ENCODE data around the gene SFMBT2.

Gene SFMBT2

DNA sequence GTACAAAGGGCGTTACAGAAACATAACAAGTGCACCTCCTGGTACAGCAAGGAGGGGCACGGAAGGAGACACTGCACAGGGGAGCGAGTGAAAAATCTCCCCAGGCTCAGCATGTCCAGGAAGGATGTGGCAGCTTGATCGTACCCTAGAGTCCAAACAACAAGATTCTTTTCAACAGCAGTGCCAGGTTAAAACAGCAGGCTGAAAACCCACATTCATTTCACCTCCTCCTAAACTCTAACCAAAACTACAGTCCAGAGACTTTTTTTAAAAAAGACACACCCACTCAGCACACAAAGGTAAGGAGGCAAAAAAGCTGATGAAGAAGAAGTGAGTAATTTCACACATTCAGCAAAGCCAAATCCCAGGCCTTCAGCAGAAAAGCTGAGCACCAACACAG lies 138.8 kb downstream of the SFMBT2 start:
- no peaks in the 10 kb centered on the region for H3K27me3 ChIP-seq (ENCODE audit: insufficient read depth, low read length)
- H3K4ac ChIP-seq (ENCODE audit: low read depth, low read length), result no peak overlapping the region
- no peak overlapping the region for H3K18ac ChIP-seq (ENCODE audit: low read length)
- no peak overlapping the region for H4K12ac ChIP-seq (ENCODE audit: low read depth, low read length)
- H2BK120ac ChIP-seq (ENCODE audit: insufficient read depth, low read length, poor library complexity), result no peak overlapping the region
- H2AK5ac ChIP-seq (ENCODE audit: low read length), result no peak overlapping the region
- no peak overlapping the region for H4K8ac ChIP-seq (ENCODE audit: low read depth, low read length)
- H2AFZ ChIP-seq (ENCODE audit: insufficient read depth, low read length, poor library complexity), result no peak overlapping the region
- no peak overlapping the region for H2BK12ac ChIP-seq (ENCODE audit: low read length)
- no peaks in the 10 kb centered on the region for H3K79me1 ChIP-seq (ENCODE audit: low read length)
- WGBS (ENCODE audit: extremely low coverage, insufficient coverage, insufficient read length), result no CpG with 5 or more reads among the region's 4 CpGs
- H3K4me2 ChIP-seq (ENCODE audit: low read length), result no peak overlapping the region
- no peak overlapping the region for H3K14ac ChIP-seq (ENCODE audit: low read length)
- no peak overlapping the region for H3K23ac ChIP-seq (ENCODE audit: low read length)
- H3K9me3 ChIP-seq (ENCODE audit: insufficient read depth, low read depth, low read length), result no peaks in the 10 kb centered on the region
- no peaks in the 10 kb centered on the region for H3K4me1 ChIP-seq (ENCODE audit: control insufficient read depth in 1 of 2, insufficient read depth in 2 of 2, low read length in 2 of 2)
- H3K79me2 ChIP-seq (ENCODE audit: control insufficient read depth, insufficient read depth, low read length, poor library complexity), result no peaks in the 10 kb centered on the region
- H3K4me3 ChIP-seq (ENCODE audit: low read depth, low read length), result no peak overlapping the region
- no peak overlapping the region for H3K9ac ChIP-seq (ENCODE audit: low read length)
- no peak overlapping the region for H3K27ac ChIP-seq (ENCODE audit: low read depth, low read length)
- H3K36me3 ChIP-seq (ENCODE audit: control insufficient read depth in 1 of 2, insufficient read depth in 2 of 2, low read length in 2 of 2), result no peaks in the 10 kb centered on the region
- DNase-seq, result no peak
- H4K91ac ChIP-seq (ENCODE audit: low read depth, low read length), result no peak overlapping the region
- H2BK5ac ChIP-seq (ENCODE audit: low read depth, low read length, poor library complexity), result no peak overlapping the region

DNA sequence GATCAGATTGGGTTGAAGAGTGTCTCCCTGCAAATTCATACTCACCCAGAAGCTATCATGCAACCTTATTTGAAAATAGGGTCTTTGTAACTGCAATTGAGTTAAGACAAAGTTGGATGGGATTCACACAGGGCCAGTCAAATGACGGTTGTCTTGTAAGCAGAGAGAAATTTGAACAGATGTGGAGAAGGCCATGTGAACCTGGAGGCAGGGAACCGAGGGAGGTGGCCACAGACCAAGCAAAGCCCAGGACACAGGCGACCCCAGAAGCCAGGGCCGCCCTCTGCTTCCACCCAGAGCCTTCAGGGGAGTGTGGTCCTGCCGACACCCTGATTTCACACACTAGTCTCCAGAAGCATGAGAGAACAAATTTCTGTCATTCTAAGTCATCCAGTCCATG lies 140.8 kb downstream of the SFMBT2 start:
- no peak overlapping the region for H3K14ac ChIP-seq (ENCODE audit: low read length)

DNA sequence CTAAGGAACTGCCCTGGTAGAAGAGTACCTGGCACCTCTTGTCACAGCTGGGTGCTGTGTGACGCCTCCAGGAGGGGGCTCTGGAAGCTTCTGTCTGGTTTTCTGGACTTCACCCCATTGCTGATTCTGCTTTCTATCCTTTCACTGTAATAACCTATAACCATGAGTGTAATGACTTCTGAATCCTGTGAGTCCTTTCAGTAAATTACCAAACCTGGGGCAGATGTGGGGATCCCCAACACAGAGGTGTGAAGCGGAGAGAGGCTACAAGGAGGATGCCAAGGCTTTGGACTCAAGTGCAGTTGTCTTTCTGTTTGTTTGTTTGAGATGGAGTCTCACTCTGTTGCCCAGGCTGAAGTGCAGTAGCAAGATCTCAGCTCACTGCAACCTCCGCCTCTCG lies 143.7 kb downstream of the SFMBT2 start:
- H3K18ac ChIP-seq (ENCODE audit: low read length), result no peak overlapping the region
- H3K9me3 ChIP-seq (ENCODE audit: insufficient read depth, low read depth, low read length), result no peaks in the 10 kb centered on the region
- no peak overlapping the region for H3K4ac ChIP-seq (ENCODE audit: low read depth, low read length)
- H3K4me1 ChIP-seq (ENCODE audit: control insufficient read depth in 1 of 2, insufficient read depth in 2 of 2, low read length in 2 of 2), result no peaks in the 10 kb centered on the region
- no peak overlapping the region for H3K9ac ChIP-seq (ENCODE audit: low read length)
- H3K23ac ChIP-seq (ENCODE audit: low read length), result no peak overlapping the region
- no peaks in the 10 kb centered on the region for H3K36me3 ChIP-seq (ENCODE audit: control insufficient read depth in 1 of 2, insufficient read depth in 2 of 2, low read length in 2 of 2)
- H2BK12ac ChIP-seq (ENCODE audit: low read length), result no peak overlapping the region
- H4K8ac ChIP-seq (ENCODE audit: low read depth, low read length), result no peak overlapping the region
- no peak for DNase-seq
- no peaks in the 10 kb centered on the region for H3K27me3 ChIP-seq (ENCODE audit: insufficient read depth, low read length)
- H4K91ac ChIP-seq (ENCODE audit: low read depth, low read length), result no peak overlapping the region
- no peak overlapping the region for H3K14ac ChIP-seq (ENCODE audit: low read length)
- H2AFZ ChIP-seq (ENCODE audit: insufficient read depth, low read length, poor library complexity), result no peak overlapping the region
- no peak overlapping the region for H2BK5ac ChIP-seq (ENCODE audit: low read depth, low read length, poor library complexity)
- H2AK5ac ChIP-seq (ENCODE audit: low read length), result no peak overlapping the region
- no peak overlapping the region for H3K4me2 ChIP-seq (ENCODE audit: low read length)
- no CpG with 5 or more reads among the region's 4 CpGs for WGBS (ENCODE audit: extremely low coverage, insufficient coverage, insufficient read length)
- no peaks in the 10 kb centered on the region for H3K79me2 ChIP-seq (ENCODE audit: control insufficient read depth, insufficient read depth, low read length, poor library complexity)
- no peak overlapping the region for H3K4me3 ChIP-seq (ENCODE audit: low read depth, low read length)
- no peak overlapping the region for H4K12ac ChIP-seq (ENCODE audit: low read depth, low read length)
- H3K79me1 ChIP-seq (ENCODE audit: low read length), result no peaks in the 10 kb centered on the region
- H2BK120ac ChIP-seq (ENCODE audit: insufficient read depth, low read length, poor library complexity), result no peak overlapping the region
- H3K27ac ChIP-seq (ENCODE audit: low read depth, low read length), result no peak overlapping the region

More for the DNA sequence above, 140.8 kb downstream of the SFMBT2 start:
- Histone ChIP-seq H4K91ac (ENCODE audit: low read depth, low read length) (no peak overlapping the region), H3K79me2 (ENCODE audit: control insufficient read depth, insufficient read depth, low read length, poor library complexity) (no peaks in the 10 kb centered on the region), H3K27ac (ENCODE audit: low read depth, low read length) (no peak overlapping the region), H4K8ac (ENCODE audit: low read depth, low read length) (no peak overlapping the region), H2AK5ac (ENCODE audit: low read length) (no peak overlapping the region), H2BK120ac (ENCODE audit: insufficient read depth, low read length, poor library complexity) (no peak overlapping the region), H3K4ac (ENCODE audit: low read depth, low read length) (no peak overlapping the region), H2AFZ (ENCODE audit: insufficient read depth, low read length, poor library complexity) (no peak overlapping the region), H3K4me2 (ENCODE audit: low read length) (no peak overlapping the region), H3K79me1 (ENCODE audit: low read length) (no peaks in the 10 kb centered on the region), H3K9me3 (ENCODE audit: insufficient read depth, low read depth, low read length) (no peaks in the 10 kb centered on the region), H3K4me1 (ENCODE audit: control insufficient read depth in 1 of 2, insufficient read depth in 2 of 2, low read length in 2 of 2) (no peaks in the 10 kb centered on the region), H3K9ac (ENCODE audit: low read length) (no peak overlapping the region), H3K18ac (ENCODE audit: low read length) (no peak overlapping the region), H2BK5ac (ENCODE audit: low read depth, low read length, poor library complexity) (no peak overlapping the region), H3K27me3 (ENCODE audit: insufficient read depth, low read length) (no peaks in the 10 kb centered on the region), H3K36me3 (ENCODE audit: control insufficient read depth in 1 of 2, insufficient read depth in 2 of 2, low read length in 2 of 2) (no peaks in the 10 kb centered on the region), H3K23ac (ENCODE audit: low read length) (no peak overlapping the region), H2BK12ac (ENCODE audit: low read length) (no peak overlapping the region), H4K12ac (ENCODE audit: low read depth, low read length) (no peak overlapping the region), H3K4me3 (ENCODE audit: low read depth, low read length) (no peak overlapping the region)
- WGBS (ENCODE audit: extremely low coverage, insufficient coverage, insufficient read length), result no CpG with 5 or more reads among the region's 5 CpGs
- DNase-seq, result no peak

DNA sequence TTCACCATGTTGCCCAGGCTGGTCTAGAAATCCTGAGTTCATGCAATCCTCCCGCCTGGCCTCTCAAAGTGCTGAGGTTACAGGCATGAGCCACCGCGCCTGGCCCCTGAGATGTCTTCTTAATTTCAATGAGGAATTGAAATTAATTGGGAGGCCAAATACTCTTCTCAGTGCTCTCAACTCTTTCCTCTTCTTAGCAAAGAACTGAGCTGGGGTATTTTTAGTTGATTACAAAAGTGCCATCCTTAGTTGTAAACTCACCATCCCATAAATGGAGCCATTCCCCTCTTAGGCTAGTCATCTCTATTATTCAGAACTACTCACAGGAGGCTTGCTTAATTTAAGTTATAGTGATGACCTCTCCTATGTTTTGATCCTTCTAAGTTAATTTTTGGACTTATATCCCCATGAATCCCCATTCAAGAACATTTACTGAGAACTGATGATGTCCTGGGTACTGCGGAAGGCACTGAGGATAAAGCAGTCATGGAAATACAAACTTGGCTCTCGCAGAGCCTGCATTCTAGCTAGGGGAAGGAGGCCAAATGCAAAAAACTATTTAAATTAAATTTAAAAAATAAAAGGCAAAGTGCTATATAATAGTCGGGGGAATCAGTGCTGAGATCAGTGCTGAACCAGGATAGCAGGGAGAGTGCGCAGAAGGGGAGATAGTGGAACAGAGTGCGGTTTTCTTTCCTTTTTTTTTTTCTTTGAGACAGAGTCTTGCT lies 145.3 kb downstream of the SFMBT2 start:
- Histone ChIP-seq H2BK120ac (ENCODE audit: insufficient read depth, low read length, poor library complexity) (no peak overlapping the region), H3K4me3 (ENCODE audit: low read depth, low read length) (no peak overlapping the region), H3K4ac (ENCODE audit: low read depth, low read length) (no peak overlapping the region), H3K18ac (ENCODE audit: low read length) (no peak overlapping the region), H4K12ac (ENCODE audit: low read depth, low read length) (no peak overlapping the region), H3K27me3 (ENCODE audit: insufficient read depth, low read length) (no peaks in the 10 kb centered on the region), H2AK5ac (ENCODE audit: low read length) (no peak overlapping the region), H2AFZ (ENCODE audit: insufficient read depth, low read length, poor library complexity) (no peak overlapping the region), H3K79me1 (ENCODE audit: low read length) (no peaks in the 10 kb centered on the region), H3K79me2 (ENCODE audit: control insufficient read depth, insufficient read depth, low read length, poor library complexity) (no peaks in the 10 kb centered on the region), H2BK5ac (ENCODE audit: low read depth, low read length, poor library complexity) (no peak overlapping the region), H3K23ac (ENCODE audit: low read length) (no peak overlapping the region), H3K9ac (ENCODE audit: low read length) (no peak overlapping the region), H3K14ac (ENCODE audit: low read length) (no peak overlapping the region), H3K4me1 (ENCODE audit: control insufficient read depth in 1 of 2, insufficient read depth in 2 of 2, low read length in 2 of 2) (peaks cover 0 to under 1% of the 10 kb centered on the region in 2 experiments), H4K8ac (ENCODE audit: low read depth, low read length) (no peak overlapping the region), H2BK12ac (ENCODE audit: low read length) (no peak overlapping the region), H3K36me3 (ENCODE audit: control insufficient read depth in 1 of 2, insufficient read depth in 2 of 2, low read length in 2 of 2) (no peaks in the 10 kb centered on the region), H3K9me3 (ENCODE audit: insufficient read depth, low read depth, low read length) (no peaks in the 10 kb centered on the region), H3K27ac (ENCODE audit: low read depth, low read length) (no peak overlapping the region), H3K4me2 (ENCODE audit: low read length) (no peak overlapping the region), H4K91ac (ENCODE audit: low read depth, low read length) (no peak overlapping the region)
- no peak for DNase-seq
- no CpG with 5 or more reads among the region's 8 CpGs for WGBS (ENCODE audit: extremely low coverage, insufficient coverage, insufficient read length)

All from trophoblast cell (in vitro differentiated cells and primary cell).